HCT116 (cell line): ENCODE results near the gene MAP3K3.

Experiments used
- CTCF ChIP-seq, 3 experiments: fragments of 200-600 bp in 1 of 3; sonication (generic) in 1 of 3; IDR thresholded peaks in 2 of 3; conservative IDR thresholded peaks in 1 of 3; 2 replicates each; pipeline ENCODE4 v1.5.1; 2012 to 2017; ENCODE audit warnings: low read depth in 2 of 3, low read length in 2 of 3, antibody characterized with exemption in 1 of 3, borderline replicate concordance in 1 of 3, control low read depth in 1 of 3, mild to moderate bottlenecking in 1 of 3, mixed read lengths in 1 of 3, mixed run types in 1 of 3, moderate library complexity in 1 of 3; ENCODE audit not compliant: insufficient read depth in 1 of 3
- EZH2 ChIP-seq: fragments of 200-600 bp; sonication (generic); IDR thresholded peaks from 2 replicates; pipeline ENCODE4 v1.6.1; 2017; ENCODE audit warnings: antibody characterized with exemption, mixed run types
- EZH2phosphoT487 ChIP-seq: fragments of 200-600 bp; IDR thresholded peaks from 2 replicates; pipeline ENCODE4 v1.6.1; 2018; ENCODE audit warnings: antibody characterized with exemption, borderline replicate concordance
- JUND ChIP-seq: IDR thresholded peaks from 2 replicates; pipeline ENCODE4 v1.6.1; 2012
- MAX ChIP-seq: IDR thresholded peaks from 2 replicates; pipeline ENCODE4 v1.6.1; 2012
- POLR2A ChIP-seq: IDR thresholded peaks from 2 replicates; pipeline ENCODE4 v1.7.0; 2011; ENCODE audit warnings: borderline replicate concordance; ENCODE audit not compliant: insufficient read depth, insufficient read length; ENCODE audit errors: extremely low read depth
- POLR2AphosphoS5 ChIP-seq: IDR thresholded peaks from 2 replicates; pipeline ENCODE4 v1.6.1; 2011; ENCODE audit warnings: mild to moderate bottlenecking, low read depth, low read length, moderate library complexity
- SIN3A ChIP-seq: IDR thresholded peaks from 2 replicates; pipeline ENCODE4 v1.6.1; 2012; ENCODE audit warnings: low read depth
- SP1 ChIP-seq: IDR thresholded peaks from 2 replicates; pipeline ENCODE4 v1.6.1; 2012; ENCODE audit warnings: low read depth
- YY1 ChIP-seq: IDR thresholded peaks from 2 replicates; pipeline ENCODE4 v1.6.1; 2011; ENCODE audit warnings: low read length, low read depth, moderate library complexity, mild to moderate bottlenecking; ENCODE audit not compliant: insufficient replicate concordance; ENCODE audit errors: extremely low read depth

- no peak for TF ChIP-seq SP1
- no peak for TF ChIP-seq CTCF (IDR thresholded peaks at IDR 0.05 in 2 of 3, conservative IDR thresholded peaks at IDR 0.05 in 1 of 3; ENCODE audit: borderline replicate concordance in 1 of 3, insufficient read depth in 1 of 3, low read depth in 2 of 3, low read length in 2 of 3)
- TF ChIP-seq POLR2A = no peak
- no peak for TF ChIP-seq POLR2AphosphoS5
- no peak for TF ChIP-seq EZH2
- no peak for TF ChIP-seq JUND
- no peak for TF ChIP-seq YY1
- TF ChIP-seq SIN3A = no peak
- TF ChIP-seq MAX = no peak
- TF ChIP-seq EZH2phosphoT487 = no peak
Observed at GRCh38 chr17:63702721-63703015, 80.5 kb downstream of the MAP3K3 start.
